ENCODE measurements around the gene MMP3.
"Not testable (repeated sequence)": the region's sequence is repeated elsewhere in the genome, so short reads cannot be mapped to it uniquely, and the experiment has no call there.

MMP3 gene

GRCh38 chr11:102843489-102843888 lies at the start of gene MMP3:
TSS of gene MMP3 (minus strand) at chr11:102843609. CDS start at chr11:102843546, 63 bp downstream.
- DNase-seq (ENCODE audit: low read depth), result no peak

- no peak for DNase-seq (ENCODE audit: low read depth)
Measured at GRCh38 chr11:102891736-102892135, 48.3 kb upstream of the MMP3 start.

GRCh38 chr11:102886999-102887398 lies 43.6 kb upstream of the MMP3 start:
- DNase-seq (ENCODE audit: low read depth), result no peak

DNA sequence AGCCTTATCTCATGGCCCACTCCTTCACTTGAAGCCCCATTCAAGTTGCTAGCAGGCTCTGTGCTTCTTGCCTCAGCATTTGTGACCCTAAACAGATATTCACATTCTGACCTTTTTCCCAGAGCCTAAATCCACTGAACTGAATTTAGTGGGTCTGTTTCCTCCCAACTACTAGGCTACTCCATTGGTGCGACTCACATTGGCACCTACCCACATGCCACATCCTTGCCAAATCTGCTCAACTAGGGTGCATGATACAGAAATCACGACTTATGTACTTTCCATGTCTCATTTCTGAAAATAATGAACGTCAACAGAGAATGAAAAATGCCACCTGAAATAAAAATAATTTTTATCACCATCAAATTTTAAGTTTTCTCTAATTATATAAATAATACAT lies 39.7 kb upstream of the MMP3 start:
- no peak for DNase-seq (ENCODE audit: low read depth)

- no peak for DNase-seq (ENCODE audit: low read depth)
Measured at GRCh38 chr11:102882389-102883024, 39.1 kb upstream of the MMP3 start.

DNA sequence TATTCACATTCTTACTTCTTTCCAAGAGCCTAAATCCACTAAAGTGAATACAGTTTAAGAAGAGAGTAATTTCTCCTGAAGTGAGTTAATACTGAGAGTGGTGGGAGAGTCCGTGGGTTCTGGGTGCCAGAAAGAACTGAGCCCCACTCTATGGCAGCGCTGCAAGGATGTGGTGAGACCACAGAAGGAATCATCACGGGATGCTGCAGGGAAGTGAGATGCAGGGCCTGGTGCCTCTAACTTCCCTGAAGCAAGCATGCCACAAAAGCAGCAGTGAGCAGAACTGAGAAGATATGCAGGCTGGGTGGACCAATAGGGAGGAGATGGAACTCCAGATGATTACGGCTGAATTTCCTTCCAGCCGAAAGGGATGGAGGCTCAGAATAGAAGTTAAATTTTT lies 36.4 kb upstream of the MMP3 start:
- DNase-seq (ENCODE audit: low read depth), result no peak

DNA sequence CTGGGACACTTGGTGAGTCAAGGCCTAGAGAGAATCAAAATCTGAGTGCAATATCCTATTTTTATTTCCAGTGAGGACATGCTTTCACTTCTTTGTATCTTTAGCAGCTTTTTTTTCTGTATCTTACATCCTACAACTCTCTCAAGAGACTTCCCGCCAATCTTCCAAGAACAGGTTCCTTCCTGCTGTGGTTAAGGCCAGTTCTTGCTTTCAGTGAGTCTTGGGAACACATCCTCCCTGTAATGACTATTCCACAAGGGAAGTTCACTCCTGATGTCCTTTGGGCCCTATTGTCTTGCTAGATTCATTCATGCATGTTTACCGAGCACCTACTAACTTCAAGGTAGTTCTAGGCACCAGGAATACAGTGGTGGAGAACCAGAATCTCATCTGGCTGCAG lies 35.2 kb upstream of the MMP3 start:
- no peak for DNase-seq (ENCODE audit: low read depth)

GRCh38 chr11:102874852-102875251 lies 31.4 kb upstream of the MMP3 start, which contains the start of gene MMP12:
TSS of gene MMP12 (minus strand) at chr11:102874982. CDS start at chr11:102874937, 45 bp downstream.
- no peak for DNase-seq (ENCODE audit: low read depth)

GRCh38 chr11:102869354-102869964 lies 26.1 kb upstream of the MMP3 start:
- not testable (repeated sequence) for DNase-seq (ENCODE audit: low read depth)

DNA sequence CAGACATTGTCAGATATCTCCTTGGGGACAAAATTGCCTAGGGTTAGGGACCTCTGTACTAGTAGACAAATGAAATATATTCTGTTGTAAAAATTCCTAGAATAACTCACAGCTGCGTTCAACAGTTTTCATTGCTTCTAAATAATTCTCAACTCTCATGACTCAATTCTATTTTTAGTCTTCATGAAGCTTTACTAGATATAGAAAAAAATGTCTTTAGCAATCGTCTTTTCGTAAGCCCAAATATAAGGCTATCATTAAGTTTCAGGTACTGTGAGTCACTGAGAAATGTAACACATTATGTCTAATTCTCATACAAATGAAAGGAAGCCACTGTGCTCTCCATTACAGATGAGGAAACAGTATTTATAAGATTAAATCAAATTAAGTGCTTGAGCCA lies 24.9 kb upstream of the MMP3 start:
- DNase-seq (ENCODE audit: low read depth), result no peak

DNA sequence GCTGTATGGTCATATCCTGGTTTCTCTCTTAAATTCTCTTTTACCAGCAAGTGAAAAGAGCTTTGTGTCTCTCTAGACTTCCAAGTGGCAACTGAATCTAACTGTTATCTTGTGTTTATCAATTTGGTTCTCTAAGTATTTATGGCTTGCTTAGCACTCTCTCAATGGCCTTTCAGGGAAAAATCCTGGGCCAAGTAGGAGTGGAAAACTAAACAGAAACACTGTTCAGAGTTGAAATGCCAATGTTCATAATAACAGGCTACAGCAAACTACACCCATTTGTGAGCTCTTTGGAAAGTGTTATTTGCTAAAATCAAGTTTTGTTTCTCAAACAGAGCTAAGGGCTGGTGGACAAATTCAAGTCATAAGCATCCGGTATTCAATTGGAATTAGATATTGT lies 21.3 kb upstream of the MMP3 start:
- no peak for DNase-seq (ENCODE audit: low read depth)

- DNase-seq (ENCODE audit: low read depth), result no peak
Measured at GRCh38 chr11:102853956-102854355, 10.5 kb upstream of the MMP3 start.

DNA sequence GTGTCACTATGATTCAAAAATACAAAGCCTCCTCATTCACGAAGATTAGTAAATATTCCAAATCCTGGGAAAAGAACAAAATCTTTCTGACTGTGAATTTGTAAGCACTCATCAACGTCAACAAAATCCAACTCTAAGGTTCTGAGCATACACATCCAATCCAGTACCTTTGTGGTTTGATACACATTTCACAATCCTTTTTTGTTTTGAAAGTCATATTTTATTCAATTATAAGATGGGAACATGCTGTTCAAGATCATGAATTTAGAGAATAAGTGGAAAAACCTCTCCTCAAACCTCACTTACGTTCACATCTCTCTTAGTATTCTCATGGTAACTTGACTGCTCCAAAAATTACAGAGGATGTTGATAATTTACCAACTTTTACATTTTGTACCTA lies 9.6 kb upstream of the MMP3 start:
- DNase-seq (ENCODE audit: low read depth), result no peak

DNA sequence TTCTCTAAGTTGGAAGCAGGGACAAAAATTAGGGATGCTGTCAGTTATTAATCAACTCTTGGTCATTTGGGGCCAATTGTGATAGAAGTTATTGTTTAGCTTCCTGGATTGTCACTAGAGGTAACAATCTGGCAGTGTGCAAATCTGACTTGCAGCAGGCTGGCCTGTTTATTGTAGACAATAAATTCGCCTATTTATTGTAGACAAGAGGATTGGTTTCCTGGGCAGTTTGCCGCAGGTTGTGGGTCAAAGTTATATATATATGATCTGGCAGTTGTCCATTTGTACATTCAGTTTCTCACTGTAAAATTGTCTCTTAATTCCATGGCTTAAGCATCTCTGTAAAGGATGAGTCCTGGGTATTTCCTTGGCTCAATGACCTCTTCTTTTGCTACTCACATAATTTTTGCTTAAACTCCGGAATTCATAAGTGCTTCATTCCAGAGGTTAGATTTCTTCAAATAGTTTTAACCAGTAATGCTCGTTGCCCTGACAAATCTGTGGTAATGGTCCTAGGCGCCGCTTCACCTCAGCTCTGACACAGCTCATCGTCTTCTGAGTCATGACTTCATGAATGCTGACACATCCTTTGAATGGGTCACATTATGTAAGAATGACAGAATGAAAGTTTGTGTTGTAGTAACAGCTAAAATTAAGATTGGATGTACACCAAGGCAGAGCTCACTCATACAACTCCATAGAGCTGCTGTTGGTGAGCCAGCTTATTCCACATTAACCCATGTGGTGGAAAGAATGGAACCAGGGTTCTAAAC lies 7.8 kb upstream of the MMP3 start:
- no peak for DNase-seq (ENCODE audit: low read depth)

GRCh38 chr11:102849311-102849710 lies 5.9 kb upstream of the MMP3 start:
- no peak for DNase-seq (ENCODE audit: low read depth)

DNA sequence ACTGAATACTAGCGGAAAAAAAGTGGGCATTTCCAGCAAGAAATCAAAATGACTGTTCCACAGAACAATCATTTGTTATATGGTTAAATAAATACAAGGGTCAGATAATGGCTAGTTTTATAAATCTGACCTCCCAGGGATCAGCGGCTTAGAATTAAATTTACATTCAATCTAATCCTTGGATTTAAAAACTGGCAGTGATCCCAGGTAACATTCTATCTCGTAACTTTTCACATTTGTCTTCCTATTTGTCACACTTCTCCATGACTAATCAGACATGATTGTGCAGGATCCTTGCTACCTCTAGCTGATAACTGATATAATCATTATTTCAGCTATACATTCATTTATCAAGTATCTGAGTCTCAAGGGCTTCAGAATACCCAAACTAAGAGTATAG lies 2.9 kb upstream of the MMP3 start:
- no peak for DNase-seq (ENCODE audit: low read depth)

GRCh38 chr11:102842930-102843329 lies 479 bp downstream of the MMP3 start:
- no peak for DNase-seq (ENCODE audit: low read depth)

- DNase-seq (ENCODE audit: low read depth), result no peak
Measured at GRCh38 chr11:102840018-102840417, 3.4 kb downstream of the MMP3 start.

GRCh38 chr11:102837646-102838045 lies 5.8 kb downstream of the MMP3 start:
- DNase-seq (ENCODE audit: low read depth), result no peak

DNA sequence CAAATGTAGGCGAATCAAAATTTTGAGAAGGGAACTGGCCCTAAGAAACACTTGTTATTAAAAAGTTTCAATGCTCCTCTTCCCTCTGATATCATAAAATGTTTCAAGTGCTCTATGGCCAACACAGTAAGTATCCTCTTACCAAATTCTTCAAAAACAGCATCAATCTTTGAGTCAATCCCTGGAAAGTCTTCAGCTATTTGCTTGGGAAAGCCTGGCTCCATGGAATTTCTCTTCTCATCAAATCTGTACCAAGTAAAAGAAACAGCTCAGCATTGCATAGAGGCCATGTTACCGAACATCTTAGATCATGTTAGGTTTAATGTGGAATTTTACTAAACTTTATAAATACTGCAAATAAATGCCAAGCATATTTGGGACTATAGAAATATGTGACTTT lies 6.3 kb downstream of the MMP3 start:
- DNase-seq (ENCODE audit: low read depth), result no peak

DNA sequence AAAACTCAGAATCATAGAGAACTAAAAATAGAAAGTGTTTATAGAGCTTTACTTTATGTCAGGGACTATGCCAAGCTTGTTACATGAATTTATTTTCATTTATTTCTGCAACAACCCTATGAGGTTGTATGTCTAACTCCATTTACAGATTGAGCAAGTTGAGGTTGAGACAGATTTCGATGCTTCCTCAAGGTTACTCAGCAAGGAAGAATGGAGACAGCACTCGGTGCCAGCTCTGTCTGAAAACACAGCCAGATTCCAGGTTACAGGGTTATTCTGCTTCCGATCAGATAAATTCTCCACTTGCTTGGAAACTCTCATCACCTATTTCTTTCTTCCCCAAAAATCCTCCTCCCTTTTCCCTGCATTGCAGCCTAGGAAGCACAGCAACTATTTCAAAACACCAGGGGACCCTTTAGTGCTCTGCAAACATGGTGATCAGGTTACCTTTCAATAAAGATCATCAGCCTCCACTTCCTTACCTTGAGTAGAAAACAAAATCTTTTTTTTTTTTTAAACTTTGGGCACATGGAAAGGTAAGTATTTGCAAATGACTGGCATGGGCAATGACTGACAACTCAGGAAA lies 7.0 kb downstream of the MMP3 start:
- no peak for DNase-seq (ENCODE audit: low read depth)

DNA sequence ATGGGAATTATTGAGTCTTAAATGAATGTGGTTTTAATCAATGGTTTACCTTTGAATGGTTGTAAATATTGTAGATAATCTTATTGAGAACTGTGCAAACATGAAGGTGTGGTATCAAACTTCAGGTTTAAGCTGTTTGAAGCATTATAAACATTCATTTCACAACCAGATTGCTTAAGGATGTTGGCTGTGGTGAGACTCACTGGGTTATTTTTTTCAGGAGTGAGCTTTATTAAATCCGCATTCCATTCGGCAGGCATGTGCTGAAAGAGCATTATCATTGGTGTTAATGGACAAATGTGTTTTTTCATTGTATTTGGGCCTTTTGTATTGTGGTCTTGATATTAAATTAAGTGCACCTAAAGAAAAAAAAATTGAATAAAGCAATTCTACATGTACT lies 9.7 kb downstream of the MMP3 start:
- no peak for DNase-seq (ENCODE audit: low read depth)

DNA sequence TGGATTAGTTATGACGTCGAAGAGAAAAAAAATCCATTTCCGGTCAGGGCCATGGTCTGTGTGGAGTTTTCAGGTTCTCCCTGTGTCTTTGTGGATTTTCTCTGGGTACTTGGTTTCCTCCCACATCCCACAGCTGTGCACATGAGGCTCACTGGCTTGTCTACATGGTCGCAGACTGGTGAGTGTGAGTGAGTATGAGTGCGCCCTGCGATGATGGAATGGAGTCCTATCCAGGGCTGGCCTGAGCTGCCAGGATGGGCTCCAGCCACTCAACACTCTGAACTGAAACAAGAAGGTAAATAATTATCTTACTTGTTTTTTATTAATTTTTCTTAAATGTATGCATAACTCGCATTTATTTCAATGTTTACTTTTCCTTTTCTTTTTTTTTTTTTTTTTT lies 10.8 kb downstream of the MMP3 start:
- no peak for DNase-seq (ENCODE audit: low read depth)

All from stimulated activated CD8-positive, alpha-beta memory T cell treated with anti-CD3 and anti-CD28 coated beads, Interleukin-4, amount 100 ng/mL, for 24 hours (primary cell).